IMR-90 (cell line): ENCODE data around the gene STYK1. TPM values are rescaled to one million over a fixed set of nuclear protein-coding genes. Genes with fewer than 3 reads are reported as not detected.

ENCODE experiments used
- ATAC-seq: fragments of 200-7000 bp; cut with Tn5 transposase; 2 replicates; pipeline ENCODE4 v1.9.1; 2020; ENCODE audit warnings: low read depth, mild to moderate bottlenecking, moderate library complexity
- BruUV-seq: library from RNA; stranded (reverse); fragments of 400-500 nt; replicated peaks from 2 replicates; lab custom pipeline; 2021; lab: Mats Ljungman, UMichigan
- CTCF ChIA-PET: fragments of 300-600 bp; formaldehyde crosslinking; extraction: SDS; loops from one replicate; lab custom pipeline; 2021; ENCODE audit warnings: antibody characterized with exemption; lab: Yijun Ruan, JAX
- POLR2A ChIA-PET: fragments of 300-600 bp; sonication (Branson Sonifier 250); formaldehyde crosslinking; loops from one replicate; lab custom pipeline; 2022; ENCODE audit warnings: antibody characterized with exemption; ENCODE audit not compliant: unreplicated experiment; lab: Charles Lee
- DNase-seq: peaks from one replicate; pipeline ENCODE4 v3.0.0; 2013
- H2AFZ ChIP-seq: replicated peaks from 2 replicates; pipeline ENCODE3; 2013; ENCODE audit warnings: low read length, mild to moderate bottlenecking; ENCODE audit not compliant: poor library complexity
- H2AK5ac ChIP-seq: 2 replicates; pipeline ENCODE4 v1.6.1; 2013; ENCODE audit warnings: low read depth, low read length, inconsistent platforms
- H2AK9ac ChIP-seq: replicated peaks from 2 replicates; pipeline ENCODE3; 2013; ENCODE audit warnings: mild to moderate bottlenecking, low read depth, low read length, moderate library complexity; ENCODE audit not compliant: poor library complexity
- H2BK120ac ChIP-seq: 2 replicates; pipeline ENCODE4 v1.6.1; 2013; ENCODE audit warnings: low read depth, low read length, inconsistent platforms
- H2BK15ac ChIP-seq: 3 replicates; pipeline ENCODE4 v1.6.1; 2013; ENCODE audit warnings: low read depth, low read length, inconsistent platforms
- H2BK20ac ChIP-seq: 2 replicates; pipeline ENCODE4 v1.6.1; 2013; ENCODE audit warnings: low read depth, mild to moderate bottlenecking, inconsistent platforms, low read length, moderate library complexity
- H2BK5ac ChIP-seq: 2 replicates; pipeline ENCODE4 v1.6.1; 2013; ENCODE audit warnings: mild to moderate bottlenecking, low read depth, low read length, inconsistent platforms; ENCODE audit not compliant: poor library complexity, severe bottlenecking
- H3K14ac ChIP-seq: replicated peaks from 2 replicates; pipeline ENCODE4 v1.6.1; 2013; ENCODE audit warnings: low read depth, low read length, inconsistent platforms
- H3K18ac ChIP-seq: 2 replicates; pipeline ENCODE4 v1.6.1; 2013; ENCODE audit warnings: low read depth, low read length, control low read depth
- H3K23ac ChIP-seq: 2 replicates; pipeline ENCODE4 v1.6.1; 2013; ENCODE audit warnings: low read depth, low read length, inconsistent platforms
- H3K27ac ChIP-seq: 2 replicates; pipeline ENCODE4 v1.5.1; 2013; ENCODE audit warnings: mild to moderate bottlenecking, control low read depth, low read length; ENCODE audit not compliant: insufficient read depth
- H3K27me3 ChIP-seq: 2 replicates; pipeline ENCODE4 v1.6.1; 2013; ENCODE audit warnings: low read length; ENCODE audit not compliant: control insufficient read depth, insufficient read depth
- H3K36me3 ChIP-seq: 2 replicates; pipeline ENCODE4 v1.6.1; 2013; ENCODE audit warnings: low read length, mixed read lengths; ENCODE audit not compliant: control insufficient read depth, insufficient read depth
- H3K4ac ChIP-seq: 2 replicates; pipeline ENCODE4 v1.6.1; 2013; ENCODE audit warnings: low read depth, low read length, inconsistent platforms
- H3K4me1 ChIP-seq: 2 replicates; pipeline ENCODE4 v1.6.1; 2013; ENCODE audit warnings: low read length, mixed read lengths; ENCODE audit not compliant: control insufficient read depth, insufficient read depth
- H3K4me2 ChIP-seq: 2 replicates; pipeline ENCODE4 v1.6.1; 2013; ENCODE audit warnings: low read depth, mild to moderate bottlenecking, control low read depth, low read length, moderate library complexity
- H3K4me3 ChIP-seq: 2 replicates; pipeline ENCODE4 v1.5.1; 2013; ENCODE audit warnings: low read depth, mild to moderate bottlenecking, control low read depth, low read length, moderate library complexity; ENCODE audit not compliant: insufficient read depth
- H3K56ac ChIP-seq: 2 replicates; pipeline ENCODE4 v1.6.1; 2013; ENCODE audit warnings: low read length, inconsistent platforms; ENCODE audit not compliant: insufficient read depth; ENCODE audit errors: extremely low read depth
- H3K79me1 ChIP-seq, 2 experiments: 2 replicates each; pipeline ENCODE4 v1.6.1; 2013; ENCODE audit warnings: low read length in 2 of 2, inconsistent platforms in 1 of 2, low read depth in 1 of 2
- H3K9ac ChIP-seq: 2 replicates; pipeline ENCODE4 v1.6.1; 2013; ENCODE audit warnings: low read depth, low read length, control low read depth
- H3K9me1 ChIP-seq: 2 replicates; pipeline ENCODE4 v1.6.1; 2013; ENCODE audit warnings: low read length, inconsistent platforms; ENCODE audit not compliant: insufficient read depth
- H3K9me3 ChIP-seq: 2 replicates; pipeline ENCODE4 v1.6.1; 2013; ENCODE audit warnings: low read length; ENCODE audit not compliant: control insufficient read depth, insufficient read depth
- H4K20me1 ChIP-seq: 2 replicates; pipeline ENCODE4 v1.6.1; 2013; ENCODE audit warnings: low read length, inconsistent platforms; ENCODE audit not compliant: insufficient read depth
- H4K5ac ChIP-seq: 2 replicates; pipeline ENCODE4 v1.6.1; 2013; ENCODE audit warnings: mild to moderate bottlenecking, low read depth, low read length, control low read depth
- H4K8ac ChIP-seq, 2 experiments: 2 replicates each; pipeline ENCODE4 v1.6.1; 2013; ENCODE audit warnings: low read depth in 2 of 2, low read length in 2 of 2, control low read depth in 1 of 2, inconsistent platforms in 1 of 2
- H4K91ac ChIP-seq: 2 replicates; pipeline ENCODE4 v1.6.1; 2013; ENCODE audit warnings: low read depth, low read length, inconsistent platforms; ENCODE audit not compliant: insufficient read depth
- CEBPB ChIP-seq: IDR thresholded peaks from 2 replicates; pipeline ENCODE4 v1.6.1; 2012; ENCODE audit warnings: low read depth, low read length, improper control_type of control experiment
- NFE2L2 ChIP-seq: fragments of 150-350 bp; IDR thresholded peaks from 2 replicates; pipeline ENCODE4 v1.6.1; 2016; ENCODE audit warnings: low read depth, mild to moderate bottlenecking, low read length
- POLR2A ChIP-seq: IDR thresholded peaks from 2 replicates; pipeline ENCODE4 v1.6.1; 2012; ENCODE audit warnings: mild to moderate bottlenecking, low read depth, low read length
- RFX5 ChIP-seq: IDR thresholded peaks from 2 replicates; pipeline ENCODE4 v1.8.0; 2012; ENCODE audit warnings: low read depth, mild to moderate bottlenecking, low read length, moderate library complexity
- WGBS, 2 experiments: methylation state at CpG; one replicate each; pipeline versions ENCODE4 v1.1.5 to v1.1.7; 2013; ENCODE audit warnings: missing lambda C conversion rate in 2 of 2; ENCODE audit not compliant: insufficient read length in 1 of 2; ENCODE audit errors: extremely low coverage in 2 of 2; 5-methylcytosine and 5-hydroxymethylcytosine counted together
- dilution Hi-C: fragments of 300-500 bp; cut with HindIII; formaldehyde crosslinking; loops from one replicate; pipeline ENCODE4 v1.14.3; 2018; ENCODE audit warnings: low sequenced_read_pairs; ENCODE audit not compliant: unreplicated experiment
- in situ Hi-C: fragments of 300-500 bp; cut with MboI; formaldehyde crosslinking; loops from 3 replicates; pipeline ENCODE4 v1.14.3; 2019; ENCODE audit warnings: low sequenced_read_pairs, inconsistent platforms, mixed read lengths
- intact Hi-C: fragments of 100-400 bp; cut with micrococcal nuclease; formaldehyde crosslinking; loops from 2 replicates; pipeline ENCODE4 v1.10.0; 2022
- polyA plus RNA-seq, 3 experiments: library from polyadenylated mRNA; depleted of rRNA; stranded (reverse); fragments of >200 nt; gene quantifications; 2 replicates each; pipeline ENCODE4 v1.2.3, GENCODE V29; 2012; ENCODE audit warnings: low replicate concordance in 1 of 3
- total RNA-seq: library from RNA; depleted of rRNA; stranded (reverse); fragments of >200 nt; gene quantifications from 2 replicates; pipeline ENCODE4 v1.2.3, GENCODE V29; 2012
- TF ChIP-seq, protein P1 (sequence below): conservative IDR thresholded peaks from 2 replicates; pipeline ENCODE4 v1.5.1; 2012; ENCODE audit warnings: mild to moderate bottlenecking, low read depth, low read length, improper control_type of control experiment

Gene STYK1
- total and polyA plus RNA-seq, 2 of the 4 experiments (the other 2 are of a cell fraction): 0.36 to 0.72 TPM

DNA sequence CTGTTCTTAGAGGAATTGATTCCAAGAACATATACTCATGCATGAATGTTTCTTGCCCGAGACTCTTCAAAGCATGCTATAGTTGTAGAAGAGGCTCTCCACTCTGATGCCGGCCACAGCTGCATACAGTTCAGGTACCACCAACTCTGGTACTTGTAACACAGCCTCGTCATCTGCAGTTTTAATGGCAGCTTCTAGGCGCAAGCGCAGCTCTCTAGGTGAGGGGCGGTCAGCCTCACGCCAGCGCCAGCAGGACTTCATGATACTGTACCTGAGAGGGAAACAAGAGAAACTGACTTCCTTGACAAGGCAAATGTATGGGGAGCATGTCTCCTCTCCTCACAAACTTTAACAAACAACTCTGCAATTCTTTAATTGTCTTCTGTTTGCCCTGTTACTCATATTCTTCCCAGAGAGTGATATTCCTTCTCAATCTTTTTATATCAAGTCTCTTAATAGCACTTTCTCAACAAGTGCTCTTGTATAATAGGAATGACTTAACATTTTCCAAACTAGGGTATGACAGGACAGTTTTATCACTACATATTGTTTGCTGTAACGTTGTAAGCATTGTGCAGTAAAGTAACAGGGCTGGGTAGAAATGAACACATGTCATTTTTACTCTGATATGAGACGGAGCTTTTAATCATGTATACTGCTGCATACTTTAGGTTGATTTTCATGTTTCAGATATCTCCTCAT, 53.6 kb downstream of the STYK1 start:
- Histone ChIP-seq H4K5ac (no peak overlapping the region; the same call in 1 of the 2 replicates), H3K23ac (no peak overlapping the region), H3K4ac (peak overlapping the region; percentile 27; the same call in 1 of the 2 replicates), H2AFZ (no peak overlapping the region), H3K9me3 (no peaks in the 10 kb centered on the region), H3K27me3 (no peaks in the 10 kb centered on the region), H4K20me1 (no peaks in the 10 kb centered on the region), H2AK9ac (no peak overlapping the region), H2AK5ac (0 out of 2 replicates have a peak overlapping the region, but pooled peaks have one; percentile 20), H2BK5ac (no peak overlapping the region), H4K91ac (no peak overlapping the region), H2BK120ac (peak overlapping the region; percentile 81), H3K27ac (no peak overlapping the region), H3K18ac (peak overlapping the region; percentile 21; the same call in 1 of the 2 replicates), H3K4me2 (no peak overlapping the region), H2BK20ac (peak overlapping the region; percentile 60), H3K79me1 (peaks cover 0 to 4% of the 10 kb centered on the region in 2 experiments; a peak in 1 of 4 replicates), H3K9me1 (peaks cover 4% of the 10 kb centered on the region; the same call in 1 of the 2 replicates), H2BK15ac (peak overlapping the region; percentile 90; the same call in 2 of the 3 replicates), H3K14ac (no peak overlapping the region), H3K56ac (no peak overlapping the region), H3K9ac (no peak overlapping the region), H3K4me3 (no peak overlapping the region), H3K36me3 (no peaks in the 10 kb centered on the region), H4K8ac (no peak overlapping the region), H3K4me1 (peaks cover 2% of the 10 kb centered on the region; the same call in 1 of the 2 replicates)
- WGBS, 2 experiments: no CpG with 5 or more reads among the region's 10 CpGs
- ChIA-PET POLR2A (no interaction called here), CTCF (no interaction called here)
- no TSS peak for BruUV-seq
- dilution Hi-C loops: no loop called here
- no peak for DNase-seq
- intact Hi-C loops: loop anchor here (5.0 kb wide), 1 partner anchor 47 kb away; no protein-coding TSS in a partner anchor
- ATAC-seq: no peak
- in situ Hi-C loops: no loop called here
- TF ChIP-seq, protein P1, sequence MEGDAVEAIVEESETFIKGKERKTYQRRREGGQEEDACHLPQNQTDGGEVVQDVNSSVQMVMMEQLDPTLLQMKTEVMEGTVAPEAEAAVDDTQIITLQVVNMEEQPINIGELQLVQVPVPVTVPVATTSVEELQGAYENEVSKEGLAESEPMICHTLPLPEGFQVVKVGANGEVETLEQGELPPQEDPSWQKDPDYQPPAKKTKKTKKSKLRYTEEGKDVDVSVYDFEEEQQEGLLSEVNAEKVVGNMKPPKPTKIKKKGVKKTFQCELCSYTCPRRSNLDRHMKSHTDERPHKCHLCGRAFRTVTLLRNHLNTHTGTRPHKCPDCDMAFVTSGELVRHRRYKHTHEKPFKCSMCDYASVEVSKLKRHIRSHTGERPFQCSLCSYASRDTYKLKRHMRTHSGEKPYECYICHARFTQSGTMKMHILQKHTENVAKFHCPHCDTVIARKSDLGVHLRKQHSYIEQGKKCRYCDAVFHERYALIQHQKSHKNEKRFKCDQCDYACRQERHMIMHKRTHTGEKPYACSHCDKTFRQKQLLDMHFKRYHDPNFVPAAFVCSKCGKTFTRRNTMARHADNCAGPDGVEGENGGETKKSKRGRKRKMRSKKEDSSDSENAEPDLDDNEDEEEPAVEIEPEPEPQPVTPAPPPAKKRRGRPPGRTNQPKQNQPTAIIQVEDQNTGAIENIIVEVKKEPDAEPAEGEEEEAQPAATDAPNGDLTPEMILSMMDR: no peak
- TF ChIP-seq RFX5: no peak
- TF ChIP-seq POLR2A: no peak
- no peak for TF ChIP-seq NFE2L2
- no peak for TF ChIP-seq CEBPB
